Left ventricle myocardium inferior (tissue), 1 donor: ENCODE measurements around the gene MAP2K3. TPM values are rescaled to one million over a fixed set of nuclear protein-coding genes. Genes with fewer than 3 reads are reported as not detected.
A peak's percentile ranks its signal among the peaks of the same experiment; 100 is the strongest.
"Not testable (repeated sequence)": the region's sequence is repeated elsewhere in the genome, so short reads cannot be mapped to it uniquely, and the experiment has no call there.

Experiments used
- DNase-seq: peaks from one replicate; pipeline ENCODE4 v3.0.0-alpha.2; 2020
- H3K27ac ChIP-seq: fragments of 200-600 bp; replicated peaks from 2 replicates; pipeline ENCODE4 v1.8.0; 2021
- H3K27me3 ChIP-seq: fragments of 200-600 bp; 2 replicates; pipeline ENCODE4 v1.8.0; 2021; ENCODE audit warnings: low read depth
- H3K36me3 ChIP-seq: fragments of 200-600 bp; 2 replicates; pipeline ENCODE4 v1.8.0; 2021
- H3K4me1 ChIP-seq: fragments of 200-600 bp; 2 replicates; pipeline ENCODE4 v1.8.0; 2021
- H3K4me3 ChIP-seq: fragments of 200-600 bp; 2 replicates; pipeline ENCODE4 v1.8.0; 2021; ENCODE audit warnings: mild to moderate bottlenecking, moderate library complexity
- H3K9me3 ChIP-seq: fragments of 200-600 bp; replicated peaks from 2 replicates; pipeline ENCODE4 v1.8.0; 2021
- CTCF ChIP-seq: fragments of 200-600 bp; IDR thresholded peaks from 2 replicates; pipeline ENCODE4 v1.8.0; 2021; ENCODE audit warnings: antibody characterized with exemption, mild to moderate bottlenecking, borderline replicate concordance
- intact Hi-C: fragments of 100-400 bp; cut with micrococcal nuclease; formaldehyde crosslinking; loops from one replicate; pipeline ENCODE4 v1.11.0; 2022
- total RNA-seq: library from RNA; stranded (reverse); fragmentation: NEBNext Ultra II Directional; extraction: Animal tissue kit (Norgen Biotek cat#: 25700); gene quantifications from one replicate; pipeline ENCODE4 v1.2.1, GENCODE V29; 2021
- donor health status: DM: no; HTN: yes; CAD: no; lungs with severe emphysema.

The MAP2K3 gene
- total RNA-seq, 1 donor from 2014 or later, result 41.7 TPM

- DNase-seq, H3K4me3 ChIP-seq, H3K27me3 ChIP-seq, H3K27ac ChIP-seq, intact Hi-C loops: not testable (repeated sequence)
- Histone ChIP-seq H3K9me3 (peaks cover 12% of the 10 kb centered on the region), H3K36me3 (peaks cover 69% of the 10 kb centered on the region), H3K4me1 (peaks cover 22% of the 10 kb centered on the region)
Measured at GRCh38 chr17:21308931-21309381, 24.4 kb downstream of the MAP2K3 start.

- intact Hi-C loops, H3K27me3 ChIP-seq, DNase-seq, H3K4me3 ChIP-seq: not testable (repeated sequence)
- peak overlapping the region; percentile 70 for H3K27ac ChIP-seq
- peaks cover 12% of the 10 kb centered on the region for H3K9me3 ChIP-seq
- peaks cover 71% of the 10 kb centered on the region for H3K36me3 ChIP-seq
- peaks cover 22% of the 10 kb centered on the region for H3K4me1 ChIP-seq
Measured at GRCh38 chr17:21310061-21310765, 25.7 kb downstream of the MAP2K3 start.

DNA sequence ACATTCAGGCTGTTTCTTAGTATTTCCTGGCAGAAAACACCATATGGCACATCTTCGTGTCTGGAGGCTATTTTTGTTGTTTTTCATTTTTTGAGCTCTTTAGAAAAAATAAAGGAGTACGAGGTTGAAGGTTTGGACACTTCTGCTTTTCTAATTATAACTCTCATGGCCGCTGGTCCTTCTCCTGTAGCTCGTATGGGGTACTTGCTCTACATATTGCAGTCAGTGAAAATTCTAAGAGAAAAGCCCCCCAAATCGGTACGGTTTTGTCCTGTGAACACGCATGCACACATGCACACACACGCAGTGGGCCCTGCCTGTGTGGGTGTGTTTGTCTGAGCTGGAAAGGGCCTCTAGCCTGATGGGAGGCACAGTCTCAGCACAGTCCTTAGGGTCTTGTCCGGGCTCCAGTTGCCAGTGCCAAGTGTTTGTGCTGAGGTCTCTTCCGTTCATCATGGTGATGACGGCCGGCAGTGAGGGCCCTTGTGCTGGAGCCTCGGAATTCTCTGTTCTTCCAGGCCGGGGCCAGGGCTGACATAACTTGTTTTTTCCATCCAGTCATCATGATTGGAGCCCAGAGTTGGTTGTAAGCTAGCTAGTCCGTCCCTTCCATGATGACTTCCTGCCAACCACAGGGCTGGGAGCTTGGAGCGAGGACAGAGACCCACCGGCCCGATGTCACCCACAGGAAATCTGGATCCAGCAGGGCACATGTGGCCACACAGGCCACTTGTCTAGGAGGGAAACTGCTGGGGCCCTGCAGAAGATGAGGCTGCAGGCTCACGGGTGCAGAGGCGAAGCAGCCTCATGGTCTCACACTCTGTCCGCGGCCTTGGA, 26.5 kb downstream of the MAP2K3 start:
- H3K27me3 ChIP-seq, H3K4me3 ChIP-seq, intact Hi-C loops: not testable (repeated sequence)
- Histone ChIP-seq H3K4me1 (peaks cover 22% of the 10 kb centered on the region), H3K9me3 (peaks cover 12% of the 10 kb centered on the region), H3K36me3 (peaks cover 66% of the 10 kb centered on the region), H3K27ac (peak overlapping the region; percentile 70)
- peak; percentile 64 for DNase-seq

GRCh38 chr17:21313320-21313719, 28.8 kb downstream of the MAP2K3 start:
- no peaks in the 10 kb centered on the region for H3K27me3 ChIP-seq
- intact Hi-C loops, result no loop called here
- H3K9me3 ChIP-seq, result peaks cover 9% of the 10 kb centered on the region
- no peak overlapping the region for H3K4me3 ChIP-seq
- H3K36me3 ChIP-seq, result peaks cover 49% of the 10 kb centered on the region
- no peak for TF ChIP-seq CTCF
- H3K4me1 ChIP-seq, result peaks cover 29% of the 10 kb centered on the region
- DNase-seq, result no peak
- H3K27ac ChIP-seq, result no peak overlapping the region

DNA sequence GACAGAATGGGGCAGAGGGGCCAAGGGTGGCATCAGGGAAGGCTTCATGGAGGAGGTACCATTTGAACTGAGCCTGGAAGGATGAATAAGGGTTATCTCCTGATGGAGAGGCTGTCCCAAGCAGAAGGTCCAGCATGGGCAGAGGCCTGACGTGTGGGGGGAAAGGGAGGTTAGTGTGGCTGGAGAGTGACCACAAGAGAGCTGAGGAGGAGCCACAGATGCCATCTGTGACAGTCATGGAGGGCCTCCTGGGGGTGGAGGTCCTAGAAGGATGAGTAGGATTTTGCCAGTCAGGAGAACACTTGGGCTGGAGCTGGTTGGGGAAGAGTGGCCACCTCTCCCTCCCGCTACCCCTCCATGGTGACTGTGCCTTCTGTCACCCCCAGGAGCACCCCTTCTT, 29.2 kb downstream of the MAP2K3 start:
- intact Hi-C loops, H3K4me3 ChIP-seq, DNase-seq, H3K27ac ChIP-seq, H3K27me3 ChIP-seq, H3K9me3 ChIP-seq: not testable (repeated sequence)
- H3K4me1 ChIP-seq, result peaks cover 29% of the 10 kb centered on the region
- H3K36me3 ChIP-seq, result peaks cover 44% of the 10 kb centered on the region

DNA sequence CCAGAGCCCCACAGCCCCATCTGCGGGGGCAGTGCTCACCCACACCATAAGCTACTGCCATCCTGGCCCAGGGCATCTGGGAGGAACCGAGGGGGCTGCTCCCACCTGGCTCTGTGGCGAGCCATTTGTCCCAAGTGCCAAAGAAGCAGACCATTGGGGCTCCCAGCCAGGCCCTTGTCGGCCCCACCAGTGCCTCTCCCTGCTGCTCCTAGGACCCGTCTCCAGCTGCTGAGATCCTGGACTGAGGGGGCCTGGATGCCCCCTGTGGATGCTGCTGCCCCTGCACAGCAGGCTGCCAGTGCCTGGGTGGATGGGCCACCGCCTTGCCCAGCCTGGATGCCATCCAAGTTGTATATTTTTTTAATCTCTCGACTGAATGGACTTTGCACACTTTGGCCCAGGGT, 29.8 kb downstream of the MAP2K3 start:
- Histone ChIP-seq H3K36me3 (peaks cover 39% of the 10 kb centered on the region), H3K4me1 (peaks cover 29% of the 10 kb centered on the region)
- H3K4me3 ChIP-seq, H3K9me3 ChIP-seq, H3K27me3 ChIP-seq, intact Hi-C loops, DNase-seq, H3K27ac ChIP-seq: not testable (repeated sequence)

- Histone ChIP-seq H3K4me1 (peaks cover 29% of the 10 kb centered on the region), H3K36me3 (peaks cover 35% of the 10 kb centered on the region)
- H3K27me3 ChIP-seq, H3K4me3 ChIP-seq, H3K27ac ChIP-seq, H3K9me3 ChIP-seq, DNase-seq, intact Hi-C loops: not testable (repeated sequence)
Measured at GRCh38 chr17:21314701-21315111, 30.2 kb downstream of the MAP2K3 start.

DNA sequence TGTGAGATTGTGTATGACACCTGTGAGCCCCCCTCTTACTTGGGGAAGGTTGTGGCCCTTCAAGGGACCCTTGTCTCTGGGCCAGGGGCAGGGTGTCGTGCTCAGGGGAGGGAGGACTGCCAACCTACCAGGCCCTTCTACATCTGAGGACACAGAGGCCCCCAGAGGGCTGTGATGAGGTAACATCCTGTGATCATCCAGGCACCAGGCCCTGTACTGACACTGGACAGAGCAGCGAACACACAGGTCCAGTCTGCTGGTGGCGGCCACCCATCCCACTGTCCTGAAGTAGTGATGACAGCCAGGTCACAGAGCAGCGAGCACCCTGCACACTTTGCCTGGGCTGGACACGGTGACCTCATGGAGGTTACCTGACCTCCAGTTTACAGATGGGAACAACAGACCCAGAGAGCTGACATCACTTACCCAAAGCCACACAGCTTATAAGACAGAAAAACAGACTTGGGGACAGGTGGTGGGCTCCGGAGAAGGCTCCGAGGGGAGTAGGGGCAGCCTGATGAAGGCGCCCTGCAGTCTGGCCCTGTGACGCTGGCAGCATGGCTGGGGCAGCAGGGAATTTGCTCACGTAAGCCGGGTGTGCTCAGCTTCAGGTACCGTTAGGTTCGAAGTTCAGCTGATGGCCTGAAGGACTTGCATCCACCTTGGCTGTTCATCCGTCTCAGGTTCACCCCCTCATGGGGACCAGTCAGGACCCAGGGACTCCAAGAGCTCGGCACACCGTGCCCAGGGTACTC, 30.9 kb downstream of the MAP2K3 start:
- Histone ChIP-seq H3K36me3 (peaks cover 30% of the 10 kb centered on the region), H3K4me1 (peaks cover 25% of the 10 kb centered on the region)
- intact Hi-C loops, DNase-seq, H3K27me3 ChIP-seq, H3K4me3 ChIP-seq, H3K27ac ChIP-seq, H3K9me3 ChIP-seq: not testable (repeated sequence)
